HL-60 (cell line): ENCODE data around the gene EFNA5.

Source experiments
- GABPA ChIP-seq: IDR thresholded peaks from 2 replicates; pipeline ENCODE4 v1.6.1; 2012; ENCODE audit warnings: low read depth
- POLR2AphosphoS5 ChIP-seq: IDR thresholded peaks from 2 replicates; pipeline ENCODE4 v1.6.1; 2012; ENCODE audit warnings: low read depth
- SPI1 ChIP-seq: IDR thresholded peaks from 2 replicates; pipeline ENCODE4 v1.6.1; 2012; ENCODE audit warnings: low read depth, mild to moderate bottlenecking, borderline replicate concordance
- TF ChIP-seq, protein P1 (sequence below): IDR thresholded peaks from one replicate; pipeline ENCODE4 v1.5.1; 2011; ENCODE audit warnings: low read length, control low read depth, inconsistent platforms; ENCODE audit not compliant: insufficient read depth
- TF ChIP-seq, protein P2 (sequence below): IDR thresholded peaks from 2 replicates; pipeline ENCODE4 v1.6.1; 2012; ENCODE audit warnings: low read depth; ENCODE audit not compliant: insufficient replicate concordance

DNA sequence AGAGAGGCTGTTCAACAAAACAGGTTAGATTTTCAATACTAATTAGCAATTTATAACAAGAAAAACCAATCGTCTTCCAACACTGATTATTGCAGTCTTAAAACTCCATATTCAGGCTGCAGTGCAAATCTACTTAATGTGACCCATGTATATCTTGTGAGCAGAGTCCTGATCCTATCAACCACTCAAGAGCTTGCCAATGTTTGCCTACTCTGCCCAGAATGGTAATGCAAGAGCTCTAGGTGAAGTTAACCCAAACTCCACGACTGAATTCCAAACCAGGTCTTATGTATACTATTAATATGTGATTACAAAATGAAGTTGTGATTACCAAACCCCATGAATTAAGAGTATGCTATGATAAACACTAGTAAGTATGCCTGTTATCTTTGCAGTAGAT is 17.1 kb downstream of the EFNA5 start:
- no peak for TF ChIP-seq POLR2AphosphoS5
- TF ChIP-seq, protein P1, sequence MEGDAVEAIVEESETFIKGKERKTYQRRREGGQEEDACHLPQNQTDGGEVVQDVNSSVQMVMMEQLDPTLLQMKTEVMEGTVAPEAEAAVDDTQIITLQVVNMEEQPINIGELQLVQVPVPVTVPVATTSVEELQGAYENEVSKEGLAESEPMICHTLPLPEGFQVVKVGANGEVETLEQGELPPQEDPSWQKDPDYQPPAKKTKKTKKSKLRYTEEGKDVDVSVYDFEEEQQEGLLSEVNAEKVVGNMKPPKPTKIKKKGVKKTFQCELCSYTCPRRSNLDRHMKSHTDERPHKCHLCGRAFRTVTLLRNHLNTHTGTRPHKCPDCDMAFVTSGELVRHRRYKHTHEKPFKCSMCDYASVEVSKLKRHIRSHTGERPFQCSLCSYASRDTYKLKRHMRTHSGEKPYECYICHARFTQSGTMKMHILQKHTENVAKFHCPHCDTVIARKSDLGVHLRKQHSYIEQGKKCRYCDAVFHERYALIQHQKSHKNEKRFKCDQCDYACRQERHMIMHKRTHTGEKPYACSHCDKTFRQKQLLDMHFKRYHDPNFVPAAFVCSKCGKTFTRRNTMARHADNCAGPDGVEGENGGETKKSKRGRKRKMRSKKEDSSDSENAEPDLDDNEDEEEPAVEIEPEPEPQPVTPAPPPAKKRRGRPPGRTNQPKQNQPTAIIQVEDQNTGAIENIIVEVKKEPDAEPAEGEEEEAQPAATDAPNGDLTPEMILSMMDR, result no peak
- TF ChIP-seq, protein P2, sequence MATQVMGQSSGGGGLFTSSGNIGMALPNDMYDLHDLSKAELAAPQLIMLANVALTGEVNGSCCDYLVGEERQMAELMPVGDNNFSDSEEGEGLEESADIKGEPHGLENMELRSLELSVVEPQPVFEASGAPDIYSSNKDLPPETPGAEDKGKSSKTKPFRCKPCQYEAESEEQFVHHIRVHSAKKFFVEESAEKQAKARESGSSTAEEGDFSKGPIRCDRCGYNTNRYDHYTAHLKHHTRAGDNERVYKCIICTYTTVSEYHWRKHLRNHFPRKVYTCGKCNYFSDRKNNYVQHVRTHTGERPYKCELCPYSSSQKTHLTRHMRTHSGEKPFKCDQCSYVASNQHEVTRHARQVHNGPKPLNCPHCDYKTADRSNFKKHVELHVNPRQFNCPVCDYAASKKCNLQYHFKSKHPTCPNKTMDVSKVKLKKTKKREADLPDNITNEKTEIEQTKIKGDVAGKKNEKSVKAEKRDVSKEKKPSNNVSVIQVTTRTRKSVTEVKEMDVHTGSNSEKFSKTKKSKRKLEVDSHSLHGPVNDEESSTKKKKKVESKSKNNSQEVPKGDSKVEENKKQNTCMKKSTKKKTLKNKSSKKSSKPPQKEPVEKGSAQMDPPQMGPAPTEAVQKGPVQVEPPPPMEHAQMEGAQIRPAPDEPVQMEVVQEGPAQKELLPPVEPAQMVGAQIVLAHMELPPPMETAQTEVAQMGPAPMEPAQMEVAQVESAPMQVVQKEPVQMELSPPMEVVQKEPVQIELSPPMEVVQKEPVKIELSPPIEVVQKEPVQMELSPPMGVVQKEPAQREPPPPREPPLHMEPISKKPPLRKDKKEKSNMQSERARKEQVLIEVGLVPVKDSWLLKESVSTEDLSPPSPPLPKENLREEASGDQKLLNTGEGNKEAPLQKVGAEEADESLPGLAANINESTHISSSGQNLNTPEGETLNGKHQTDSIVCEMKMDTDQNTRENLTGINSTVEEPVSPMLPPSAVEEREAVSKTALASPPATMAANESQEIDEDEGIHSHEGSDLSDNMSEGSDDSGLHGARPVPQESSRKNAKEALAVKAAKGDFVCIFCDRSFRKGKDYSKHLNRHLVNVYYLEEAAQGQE, result no peak
- no peak for TF ChIP-seq GABPA
- TF ChIP-seq SPI1, result no peak
